ENCODE results near the gene CSMD2.

- no peak for TF ChIP-seq CTCF (IDR thresholded peaks at IDR 0.05; ENCODE audit: low read depth, low read length)
- TF ChIP-seq EZH2phosphoT487 (IDR thresholded peaks at IDR 0.05; ENCODE audit: low read depth) = no peak
Observed at GRCh38 chr1:34070201-34070836, 94.7 kb downstream of the CSMD2 start.
